ENCODE results near the gene KRTAP1-3.

KRTAP1-3 gene

DNA sequence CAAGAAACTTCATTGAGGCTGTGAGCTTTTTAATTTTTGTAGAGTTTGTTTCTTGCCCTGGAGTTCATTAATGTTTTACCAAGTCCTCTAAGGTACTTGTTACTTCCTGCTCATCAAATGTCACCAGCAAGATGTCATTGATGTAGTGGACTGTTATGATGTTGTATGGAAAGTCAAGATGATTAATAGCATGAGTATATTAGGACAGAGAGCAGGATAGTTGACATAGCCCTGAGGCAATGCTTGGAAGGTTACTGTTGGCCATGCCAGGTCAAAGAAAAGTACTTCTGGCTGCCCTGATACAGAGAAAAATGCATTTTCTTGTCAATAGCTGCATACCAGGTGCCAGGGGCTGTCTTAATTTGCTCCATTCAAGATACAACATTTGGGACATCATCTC lies 14.3 kb downstream of the KRTAP1-3 start:
- Histone ChIP-seq H3K36me3 (ENCODE audit: control insufficient read depth, insufficient read depth, low read length) (no peaks in the 10 kb centered on the region), H3K4me3 (ENCODE audit: low read depth, low read length) (no peak overlapping the region), H3K9ac (ENCODE audit: low read length) (no peak overlapping the region), H3K27me3 (ENCODE audit: control insufficient read depth, insufficient read depth, low read length) (no peaks in the 10 kb centered on the region), H3K4me1 (ENCODE audit: control insufficient read depth, insufficient read depth, low read length) (no peaks in the 10 kb centered on the region), H3K9me3 (ENCODE audit: control insufficient read depth, insufficient read depth, low read depth, low read length) (no peaks in the 10 kb centered on the region), H3K27ac (ENCODE audit: low read depth, low read length) (no peak overlapping the region)

DNA sequence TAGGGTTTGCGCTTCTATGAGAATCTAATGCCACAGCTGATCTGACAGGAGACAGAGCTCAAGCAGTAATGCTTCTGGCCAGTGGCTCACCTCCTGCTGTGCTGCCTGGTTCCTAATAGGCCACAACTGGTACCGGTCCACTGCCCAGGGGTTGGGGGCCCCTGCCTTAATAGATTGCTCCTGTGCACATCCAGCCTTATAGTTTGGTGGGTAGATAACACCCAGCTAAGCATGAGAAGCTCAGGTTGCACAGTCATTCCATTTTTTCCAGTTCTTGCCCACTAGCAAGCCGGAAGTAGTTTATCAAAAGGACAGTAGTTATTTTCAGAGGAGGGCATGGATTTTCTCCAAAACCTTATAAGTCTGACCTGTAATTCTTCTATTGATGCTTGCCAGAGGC lies 15.3 kb downstream of the KRTAP1-3 start:
- no peak overlapping the region for H3K27ac ChIP-seq (ENCODE audit: low read depth, low read length)
- H3K9ac ChIP-seq (ENCODE audit: low read length) = no peak overlapping the region
- no peaks in the 10 kb centered on the region for H3K9me3 ChIP-seq (ENCODE audit: control insufficient read depth, insufficient read depth, low read depth, low read length)
- H3K36me3 ChIP-seq (ENCODE audit: control insufficient read depth, insufficient read depth, low read length) = no peaks in the 10 kb centered on the region
- H3K4me1 ChIP-seq (ENCODE audit: control insufficient read depth, insufficient read depth, low read length) = no peaks in the 10 kb centered on the region
- H3K4me3 ChIP-seq (ENCODE audit: low read depth, low read length) = no peak overlapping the region
- H3K27me3 ChIP-seq (ENCODE audit: control insufficient read depth, insufficient read depth, low read length) = no peaks in the 10 kb centered on the region

DNA sequence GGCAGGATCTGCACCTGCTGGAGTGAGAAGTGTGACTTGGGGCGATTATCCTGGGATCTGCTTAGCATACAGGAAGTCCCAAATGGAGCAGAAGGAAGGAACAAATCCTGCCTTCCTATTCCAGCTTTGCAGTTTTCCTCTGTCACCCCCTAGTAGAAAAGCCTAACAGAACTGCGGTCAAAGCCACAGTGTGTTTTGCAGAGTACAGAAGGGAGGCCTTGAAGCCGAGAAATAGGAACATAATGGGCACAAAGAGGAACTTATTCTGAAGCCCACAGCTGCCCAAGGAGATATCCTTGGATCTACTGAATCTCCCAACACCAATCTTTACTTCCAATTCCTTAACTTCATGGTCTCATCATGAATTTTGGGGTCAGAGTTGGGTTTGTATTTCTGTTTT lies 16.1 kb downstream of the KRTAP1-3 start:
- no peak overlapping the region for H3K9ac ChIP-seq (ENCODE audit: low read length)
- no peaks in the 10 kb centered on the region for H3K36me3 ChIP-seq (ENCODE audit: control insufficient read depth, insufficient read depth, low read length)
- H3K27ac ChIP-seq (ENCODE audit: low read depth, low read length) = no peak overlapping the region
- no peak overlapping the region for H3K4me3 ChIP-seq (ENCODE audit: low read depth, low read length)
- no peaks in the 10 kb centered on the region for H3K4me1 ChIP-seq (ENCODE audit: control insufficient read depth, insufficient read depth, low read length)
- no peaks in the 10 kb centered on the region for H3K27me3 ChIP-seq (ENCODE audit: control insufficient read depth, insufficient read depth, low read length)
- H3K9me3 ChIP-seq (ENCODE audit: control insufficient read depth, insufficient read depth, low read depth, low read length) = no peaks in the 10 kb centered on the region

DNA sequence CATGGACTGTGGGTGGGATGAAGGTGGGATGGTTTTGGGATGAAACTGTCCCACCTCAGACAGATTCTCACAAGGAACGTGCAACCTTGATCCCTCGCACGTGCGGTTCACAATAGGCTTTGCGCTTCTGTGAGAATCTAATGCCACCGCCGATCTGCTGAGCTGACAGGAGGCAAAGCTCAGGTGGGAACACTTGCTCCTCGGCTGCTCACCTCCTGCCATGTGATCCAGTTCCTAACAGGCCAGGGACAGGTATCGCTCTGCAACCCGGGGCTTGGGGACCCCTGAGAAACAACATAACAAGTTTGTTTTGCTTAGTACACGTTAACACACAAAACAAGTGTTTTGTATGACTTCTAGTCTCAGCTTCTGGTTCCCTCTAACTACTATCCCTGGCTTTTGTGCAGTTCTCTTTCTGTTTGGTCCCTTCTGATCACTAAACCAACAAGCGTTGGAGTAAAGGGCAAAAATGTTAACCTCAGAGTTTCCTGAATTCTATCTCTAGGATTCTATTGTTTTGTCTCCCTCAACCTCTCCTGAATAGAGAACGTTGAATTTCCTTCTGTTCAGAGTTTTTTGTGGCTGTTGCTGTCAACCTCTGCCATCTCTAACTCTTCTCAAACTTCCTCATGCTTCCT lies 18.0 kb downstream of the KRTAP1-3 start:
- H3K9me3 ChIP-seq (ENCODE audit: control insufficient read depth, insufficient read depth, low read depth, low read length) = no peaks in the 10 kb centered on the region
- no peak overlapping the region for H3K27ac ChIP-seq (ENCODE audit: low read depth, low read length)
- H3K4me1 ChIP-seq (ENCODE audit: control insufficient read depth, insufficient read depth, low read length) = no peaks in the 10 kb centered on the region
- H3K9ac ChIP-seq (ENCODE audit: low read length) = no peak overlapping the region
- H3K36me3 ChIP-seq (ENCODE audit: control insufficient read depth, insufficient read depth, low read length) = no peaks in the 10 kb centered on the region
- H3K4me3 ChIP-seq (ENCODE audit: low read depth, low read length) = no peak overlapping the region
- no peaks in the 10 kb centered on the region for H3K27me3 ChIP-seq (ENCODE audit: control insufficient read depth, insufficient read depth, low read length)

DNA sequence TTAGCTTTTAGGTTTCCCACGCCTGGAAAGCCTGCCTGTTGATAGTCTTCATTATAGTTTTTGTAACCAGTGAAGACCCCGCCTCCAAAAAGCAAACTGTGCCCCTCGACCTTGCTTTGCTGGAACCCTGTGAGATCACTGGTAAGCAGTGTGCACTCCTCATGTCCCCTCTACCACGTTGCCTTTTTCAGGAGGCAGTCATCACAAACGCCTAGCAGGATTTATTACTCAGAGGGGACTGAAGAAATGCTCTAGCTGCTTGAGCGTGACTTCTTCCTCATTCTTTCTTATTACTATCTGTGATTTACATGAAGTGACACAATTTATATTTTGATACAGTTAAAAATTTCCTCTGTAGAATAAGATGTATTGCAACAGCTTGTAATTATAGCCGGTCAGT lies 19.2 kb downstream of the KRTAP1-3 start:
- H3K4me3 ChIP-seq (ENCODE audit: low read depth, low read length) = no peak overlapping the region
- H3K27me3 ChIP-seq (ENCODE audit: control insufficient read depth, insufficient read depth, low read length) = no peaks in the 10 kb centered on the region
- no peak overlapping the region for H3K27ac ChIP-seq (ENCODE audit: low read depth, low read length)
- H3K9me3 ChIP-seq (ENCODE audit: control insufficient read depth, insufficient read depth, low read depth, low read length) = no peaks in the 10 kb centered on the region
- no peaks in the 10 kb centered on the region for H3K36me3 ChIP-seq (ENCODE audit: control insufficient read depth, insufficient read depth, low read length)
- no peaks in the 10 kb centered on the region for H3K4me1 ChIP-seq (ENCODE audit: control insufficient read depth, insufficient read depth, low read length)
- H3K9ac ChIP-seq (ENCODE audit: low read length) = no peak overlapping the region

DNA sequence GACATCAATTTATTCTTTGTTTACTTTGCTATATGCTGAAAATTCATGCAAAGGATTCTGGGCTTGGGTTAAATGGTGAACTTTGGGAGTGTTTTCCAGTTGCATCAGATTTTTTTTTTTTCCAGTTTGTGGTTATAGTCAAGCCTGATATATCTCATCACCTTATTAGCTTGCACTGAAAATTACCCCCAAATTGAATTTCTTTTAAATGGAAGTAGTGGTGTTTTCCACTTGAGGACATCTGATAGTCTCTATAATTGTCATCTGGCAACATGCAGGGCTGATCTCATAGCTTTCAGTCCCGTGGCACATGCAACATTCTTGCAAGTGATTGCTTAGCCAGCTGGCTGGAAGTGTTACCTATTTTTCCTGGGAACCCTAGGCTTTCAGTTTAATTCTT lies 21.1 kb downstream of the KRTAP1-3 start:
- Histone ChIP-seq H3K9ac (ENCODE audit: low read length) (no peak overlapping the region), H3K4me3 (ENCODE audit: low read depth, low read length) (no peak overlapping the region), H3K27ac (ENCODE audit: low read depth, low read length) (no peak overlapping the region), H3K27me3 (ENCODE audit: control insufficient read depth, insufficient read depth, low read length) (no peaks in the 10 kb centered on the region), H3K9me3 (ENCODE audit: control insufficient read depth, insufficient read depth, low read depth, low read length) (no peaks in the 10 kb centered on the region), H3K4me1 (ENCODE audit: control insufficient read depth, insufficient read depth, low read length) (peaks cover 15% of the 10 kb centered on the region), H3K36me3 (ENCODE audit: control insufficient read depth, insufficient read depth, low read length) (no peaks in the 10 kb centered on the region)

DNA sequence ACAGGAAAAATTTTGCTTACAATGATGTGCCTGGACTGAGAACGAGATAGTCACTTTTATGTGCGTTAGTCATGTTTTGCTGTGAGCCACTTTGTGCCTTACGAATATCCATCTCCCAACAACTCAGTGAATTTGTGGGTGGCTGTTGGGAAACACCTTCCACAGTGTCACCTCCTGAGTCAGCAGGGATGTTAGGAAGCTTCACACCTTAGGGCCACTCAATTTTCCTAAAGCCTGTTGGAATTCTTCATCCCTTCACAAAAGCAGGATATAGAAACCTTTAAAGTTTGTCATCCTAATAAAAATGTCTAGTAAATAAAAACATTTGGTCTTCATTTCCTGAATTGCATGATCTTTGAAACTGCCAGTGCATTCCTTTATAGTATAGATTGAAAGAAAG lies 21.5 kb downstream of the KRTAP1-3 start:
- no peaks in the 10 kb centered on the region for H3K27me3 ChIP-seq (ENCODE audit: control insufficient read depth, insufficient read depth, low read length)
- H3K9me3 ChIP-seq (ENCODE audit: control insufficient read depth, insufficient read depth, low read depth, low read length) = no peaks in the 10 kb centered on the region
- no peak overlapping the region for H3K4me3 ChIP-seq (ENCODE audit: low read depth, low read length)
- no peak overlapping the region for H3K9ac ChIP-seq (ENCODE audit: low read length)
- H3K36me3 ChIP-seq (ENCODE audit: control insufficient read depth, insufficient read depth, low read length) = no peaks in the 10 kb centered on the region
- H3K27ac ChIP-seq (ENCODE audit: low read depth, low read length) = no peak overlapping the region
- peaks cover 16% of the 10 kb centered on the region for H3K4me1 ChIP-seq (ENCODE audit: control insufficient read depth, insufficient read depth, low read length)

DNA sequence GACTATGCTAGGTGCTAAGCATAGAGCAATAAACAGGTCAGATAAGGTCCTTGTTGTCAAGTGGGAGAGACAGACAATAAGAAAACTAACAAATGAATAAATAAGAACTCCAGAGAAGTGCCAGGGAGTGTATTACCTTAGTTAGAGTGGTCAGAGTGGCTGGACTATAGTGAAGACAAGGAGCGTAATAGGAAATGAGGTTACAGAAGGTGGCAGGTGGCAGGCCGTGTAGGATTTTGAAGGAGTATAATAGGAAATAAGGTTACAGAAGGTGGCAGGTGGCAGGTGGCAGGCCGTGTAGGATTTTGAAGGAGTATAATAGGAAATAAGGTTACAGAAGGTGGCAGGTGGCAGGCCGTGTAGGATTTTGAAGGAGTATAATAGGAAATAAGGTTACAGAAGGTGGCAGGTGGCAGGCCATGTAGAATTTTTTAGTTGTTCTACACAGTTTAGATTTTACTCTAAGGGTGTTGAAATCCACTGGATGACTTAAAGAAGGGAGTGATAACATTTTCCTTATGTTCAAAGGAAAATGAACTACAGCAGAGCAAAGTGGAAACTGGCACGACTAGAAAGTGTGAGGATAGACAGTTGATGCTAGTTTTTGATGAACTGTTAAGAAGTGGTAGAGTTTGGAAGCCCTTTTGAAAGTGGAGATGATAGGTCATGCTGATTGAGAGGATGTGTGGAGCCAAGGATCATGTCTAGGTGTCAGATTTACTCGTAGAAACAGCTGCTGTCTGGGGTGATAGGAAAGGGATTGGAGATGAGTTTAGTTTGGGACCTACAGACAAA lies 22.2 kb downstream of the KRTAP1-3 start:
- H3K9me3 ChIP-seq (ENCODE audit: control insufficient read depth, insufficient read depth, low read depth, low read length) = no peaks in the 10 kb centered on the region
- peaks cover 16% of the 10 kb centered on the region for H3K4me1 ChIP-seq (ENCODE audit: control insufficient read depth, insufficient read depth, low read length)
- H3K36me3 ChIP-seq (ENCODE audit: control insufficient read depth, insufficient read depth, low read length) = no peaks in the 10 kb centered on the region
- no peak overlapping the region for H3K9ac ChIP-seq (ENCODE audit: low read length)
- no peak overlapping the region for H3K27ac ChIP-seq (ENCODE audit: low read depth, low read length)
- H3K27me3 ChIP-seq (ENCODE audit: control insufficient read depth, insufficient read depth, low read length) = no peaks in the 10 kb centered on the region
- H3K4me3 ChIP-seq (ENCODE audit: low read depth, low read length) = no peak overlapping the region

DNA sequence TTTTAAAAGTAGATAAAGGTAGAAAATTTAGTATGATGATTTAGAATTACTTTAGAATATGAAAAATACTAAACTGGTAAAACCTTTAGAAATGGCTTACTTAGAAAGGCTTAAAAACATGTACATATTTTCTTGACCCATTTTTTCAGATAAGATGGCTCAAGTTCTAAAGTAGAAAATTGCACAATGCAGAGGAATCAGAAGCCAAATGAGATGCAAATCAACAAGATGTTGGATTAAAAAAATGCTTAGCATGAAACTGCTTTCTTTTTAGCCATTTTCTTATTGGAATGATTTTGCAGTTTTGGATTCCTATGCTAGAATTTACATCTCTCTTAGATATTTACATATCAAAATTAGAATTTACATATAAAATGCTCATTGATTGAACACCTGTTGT lies 24.2 kb downstream of the KRTAP1-3 start:
- no peaks in the 10 kb centered on the region for H3K36me3 ChIP-seq (ENCODE audit: control insufficient read depth, insufficient read depth, low read length)
- H3K27me3 ChIP-seq (ENCODE audit: control insufficient read depth, insufficient read depth, low read length) = no peaks in the 10 kb centered on the region
- H3K4me3 ChIP-seq (ENCODE audit: low read depth, low read length) = no peak overlapping the region
- H3K9me3 ChIP-seq (ENCODE audit: control insufficient read depth, insufficient read depth, low read depth, low read length) = no peaks in the 10 kb centered on the region
- no peak overlapping the region for H3K9ac ChIP-seq (ENCODE audit: low read length)
- no peak overlapping the region for H3K27ac ChIP-seq (ENCODE audit: low read depth, low read length)
- peaks cover 16% of the 10 kb centered on the region for H3K4me1 ChIP-seq (ENCODE audit: control insufficient read depth, insufficient read depth, low read length)

DNA sequence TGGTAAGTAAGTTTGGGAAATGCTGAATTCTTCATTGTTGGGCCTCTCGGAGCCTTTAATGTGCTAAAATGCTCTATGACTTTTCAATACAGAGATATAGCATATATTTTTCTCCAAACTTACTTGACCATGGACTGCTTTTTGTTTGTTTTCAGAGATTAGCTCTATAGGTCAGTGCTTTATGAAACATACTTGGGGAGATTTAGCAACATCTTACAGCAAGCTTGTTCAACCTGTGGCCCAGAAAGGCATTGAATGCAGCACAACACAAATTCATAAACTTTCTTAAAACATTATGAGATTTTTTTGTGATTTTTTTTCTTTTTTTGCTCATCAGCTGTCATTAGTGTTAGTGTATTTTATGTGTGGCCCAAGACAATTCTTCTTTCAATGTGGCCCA lies 24.7 kb downstream of the KRTAP1-3 start:
- H3K4me1 ChIP-seq (ENCODE audit: control insufficient read depth, insufficient read depth, low read length) = peaks cover 16% of the 10 kb centered on the region
- no peak overlapping the region for H3K9ac ChIP-seq (ENCODE audit: low read length)
- no peak overlapping the region for H3K27ac ChIP-seq (ENCODE audit: low read depth, low read length)

DNA sequence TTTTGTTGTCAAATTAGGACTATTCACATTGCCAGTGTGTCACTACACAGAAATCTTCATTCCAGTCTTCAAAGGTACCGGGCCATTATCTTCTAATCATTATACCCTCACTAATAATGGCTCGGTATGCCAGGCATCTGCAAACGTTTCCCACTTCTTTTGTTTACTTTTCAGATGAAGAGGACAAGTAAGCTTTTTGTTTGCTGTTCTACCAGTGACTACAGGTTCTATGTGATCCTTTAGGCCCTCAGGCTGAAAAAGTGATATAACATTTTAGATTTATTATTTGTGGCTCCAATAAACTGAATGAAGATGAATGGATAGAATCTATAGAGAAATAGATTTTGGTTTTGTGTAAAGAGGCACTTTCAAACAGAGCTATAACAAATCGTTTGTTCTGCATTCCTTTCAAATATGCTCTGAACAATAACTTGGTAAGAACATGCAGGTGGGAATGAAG lies 25.3 kb downstream of the KRTAP1-3 start:
- no peak overlapping the region for H3K9ac ChIP-seq (ENCODE audit: low read length)
- H3K36me3 ChIP-seq (ENCODE audit: control insufficient read depth, insufficient read depth, low read length) = no peaks in the 10 kb centered on the region
- no peaks in the 10 kb centered on the region for H3K9me3 ChIP-seq (ENCODE audit: control insufficient read depth, insufficient read depth, low read depth, low read length)
- H3K27me3 ChIP-seq (ENCODE audit: control insufficient read depth, insufficient read depth, low read length) = no peaks in the 10 kb centered on the region
- no peak overlapping the region for H3K27ac ChIP-seq (ENCODE audit: low read depth, low read length)
- H3K4me3 ChIP-seq (ENCODE audit: low read depth, low read length) = no peak overlapping the region
- peaks cover 16% of the 10 kb centered on the region for H3K4me1 ChIP-seq (ENCODE audit: control insufficient read depth, insufficient read depth, low read length)

More for the DNA sequence above, 24.7 kb downstream of the KRTAP1-3 start:
- H3K9me3 ChIP-seq (ENCODE audit: control insufficient read depth, insufficient read depth, low read depth, low read length) = no peaks in the 10 kb centered on the region
- H3K36me3 ChIP-seq (ENCODE audit: control insufficient read depth, insufficient read depth, low read length) = no peaks in the 10 kb centered on the region
- H3K4me3 ChIP-seq (ENCODE audit: low read depth, low read length) = no peak overlapping the region
- no peaks in the 10 kb centered on the region for H3K27me3 ChIP-seq (ENCODE audit: control insufficient read depth, insufficient read depth, low read length)
